Measurements from ENCODE around the gene VAV1.
"Not testable (repeated sequence)": the region's sequence is repeated elsewhere in the genome, so short reads cannot be mapped to it uniquely, and the experiment has no call there.

Gene VAV1

GRCh38 chr19:6762253-6762797, 10.2 kb upstream of the VAV1 start:
- not testable (repeated sequence) for DNase-seq

- no peak for DNase-seq
These were observed 6.7 kb upstream of the VAV1 start for GRCh38 chr19:6765738-6766356.

- DNase-seq, result no peak
These were observed 6.0 kb upstream of the VAV1 start for GRCh38 chr19:6766357-6767080.

- DNase-seq, result no peak
These were observed 5.5 kb upstream of the VAV1 start for GRCh38 chr19:6767081-6767356.

- DNase-seq, result peak; percentile 95
These were observed 4.9 kb upstream of the VAV1 start, which contains the start of gene SH2D3A for GRCh38 chr19:6767357-6768235. SH2D3A (minus strand) TSS chr19:6767435; CDS start chr19:6763748, 3,687 bp downstream.

GRCh38 chr19:6768236-6768785, 4.2 kb upstream of the VAV1 start:
- DNase-seq, result no peak

GRCh38 chr19:6769006-6769619, 3.4 kb upstream of the VAV1 start:
- DNase-seq, result peak; percentile 70

- not testable (repeated sequence) for DNase-seq
These were observed 870 bp upstream of the VAV1 start for GRCh38 chr19:6771648-6772027.

- no peak for DNase-seq
These were observed 386 bp downstream of the VAV1 start for GRCh38 chr19:6772866-6773322.

- DNase-seq, result peak; percentile 76
These were observed 919 bp downstream of the VAV1 start for GRCh38 chr19:6773323-6773931.

- peak; percentile 85 for DNase-seq
These were observed 2.6 kb downstream of the VAV1 start for GRCh38 chr19:6774821-6775707.

GRCh38 chr19:6776045-6776444, 3.5 kb downstream of the VAV1 start:
- DNase-seq, result not testable (repeated sequence)

- DNase-seq, result no peak
These were observed 4.5 kb downstream of the VAV1 start for GRCh38 chr19:6776999-6777398.

GRCh38 chr19:6777434-6777833, 4.9 kb downstream of the VAV1 start:
- no peak for DNase-seq

- no peak for DNase-seq
These were observed 5.9 kb downstream of the VAV1 start for GRCh38 chr19:6778386-6778785.

GRCh38 chr19:6779206-6779605, 6.7 kb downstream of the VAV1 start:
- DNase-seq, result no peak

- DNase-seq, result no peak
These were observed 14.9 kb downstream of the VAV1 start for GRCh38 chr19:6787393-6787792.

GRCh38 chr19:6788896-6789295, 16.4 kb downstream of the VAV1 start:
- no peak for DNase-seq

- no peak for DNase-seq
These were observed 18.0 kb downstream of the VAV1 start for GRCh38 chr19:6790194-6791128.

GRCh38 chr19:6791237-6791636, 18.7 kb downstream of the VAV1 start:
- DNase-seq, result no peak
